GM12892 (cell line): Measurements from ENCODE around the gene SFSWAP.

Source experiments
- POLR2A ChIP-seq: IDR thresholded peaks from 2 replicates; pipeline ENCODE4 v1.6.1; 2011; ENCODE audit warnings: low read depth, low read length, control low read depth
- POLR2AphosphoS5 ChIP-seq: IDR thresholded peaks from 2 replicates; pipeline ENCODE4 v1.6.1; 2011; ENCODE audit warnings: low read depth, low read length, control low read depth
- TAF1 ChIP-seq: IDR thresholded peaks from 2 replicates; pipeline ENCODE4 v1.6.1; 2011; ENCODE audit warnings: low read depth, mild to moderate bottlenecking, control low read depth, low read length, borderline replicate concordance

DNA sequence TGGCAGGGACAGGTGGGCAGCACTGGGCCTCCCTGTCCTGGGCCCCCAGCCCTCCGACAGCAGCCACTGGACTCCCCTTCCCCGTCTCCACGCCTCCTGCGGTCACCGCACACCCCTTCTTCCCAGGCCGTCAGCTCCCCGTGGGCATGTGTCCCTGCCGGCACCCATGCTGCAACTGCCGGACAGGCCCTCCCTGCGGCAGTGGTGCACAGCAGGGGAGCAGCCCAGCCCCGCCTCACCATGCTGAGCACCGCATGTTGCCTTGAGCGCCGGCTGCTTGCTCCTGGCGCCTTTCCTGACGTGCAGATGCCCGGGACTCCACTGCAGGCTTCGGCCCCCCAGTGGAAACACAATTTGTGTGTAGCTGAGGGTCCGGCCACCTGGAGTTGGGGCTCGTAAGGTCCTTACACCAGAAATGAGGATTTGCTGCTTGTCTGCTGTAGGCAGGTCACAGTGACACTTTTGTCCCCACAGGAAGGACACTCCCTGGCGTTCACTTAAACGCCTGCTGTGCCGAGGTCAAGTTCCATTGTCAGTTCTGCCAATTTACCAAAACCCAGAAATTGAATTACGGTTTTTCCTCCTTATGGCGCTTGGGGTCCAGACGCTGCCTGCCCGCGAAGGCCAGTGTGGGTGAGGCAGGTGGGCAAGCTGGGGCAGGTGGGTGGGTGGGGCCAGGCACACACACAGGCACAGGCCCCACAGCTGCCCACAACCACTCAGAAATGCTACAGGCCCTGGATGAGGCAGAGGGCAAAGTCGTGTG is 89.1 kb downstream of the SFSWAP start:
- TF ChIP-seq POLR2AphosphoS5 (no peak), POLR2A (no peak), TAF1 (no peak)
